Spinal cord (tissue), 10 donors: ENCODE data around the gene ACTL6A. TPM values are rescaled to one million over a fixed set of nuclear protein-coding genes. Genes with fewer than 3 reads are reported as not detected.

ENCODE experiments used
- DNase-seq, 6 donors: peaks; one replicate each; pipeline versions ENCODE4 v3.0.0 to v3.0.0-alpha.2; 2013 to 2015; ENCODE audit warnings: low spot score in 6 of 6, low read depth in 4 of 6
- H3K27ac ChIP-seq: one replicate; pipeline ENCODE4 v1.5.1; 2013; ENCODE audit warnings: low read depth, low read length, control low read depth
- H3K27me3 ChIP-seq: one replicate; pipeline ENCODE4 v1.6.1; 2013; ENCODE audit warnings: low read length; ENCODE audit not compliant: control insufficient read depth, insufficient read depth
- H3K36me3 ChIP-seq: one replicate; pipeline ENCODE4 v1.6.1; 2013; ENCODE audit warnings: low read length; ENCODE audit not compliant: control insufficient read depth, insufficient read depth
- H3K4me1 ChIP-seq: one replicate; pipeline ENCODE4 v1.6.1; 2013; ENCODE audit warnings: low read length; ENCODE audit not compliant: control insufficient read depth, insufficient read depth
- H3K4me3 ChIP-seq: one replicate; pipeline ENCODE4 v1.5.1; 2013; ENCODE audit warnings: low read depth, low read length, control low read depth
- H3K9me3 ChIP-seq: one replicate; pipeline ENCODE4 v1.6.1; 2013; ENCODE audit warnings: low read length; ENCODE audit not compliant: control insufficient read depth, insufficient read depth
- WGBS: methylation state at CpG from one replicate; pipeline ENCODE4 v1.1.5; 2013; ENCODE audit warnings: missing lambda C conversion rate; ENCODE audit not compliant: insufficient coverage; 5-methylcytosine and 5-hydroxymethylcytosine counted together
- polyA plus RNA-seq, 2 donors: library from polyadenylated mRNA; unstranded; fragments of 120-200 nt; gene quantifications; one replicate each; pipeline ENCODE4 v1.2.1, GENCODE V29; 2013; ENCODE audit not compliant: insufficient read length in 2 of 2
- total RNA-seq, 2 donors: library from RNA; depleted of rRNA in 1 of 2; stranded (reverse); fragments of 120-200 nt in 1 of 2; fragments of >200 nt in 1 of 2; gene quantifications; one replicate each; pipeline versions ENCODE4 v1.2.3 to v1.2.4, GENCODE V29; 2013 to 2014
- donor health status: healthy.

ACTL6A gene
- total and polyA plus RNA-seq, 4 donors = 29.8 to 46.2 (median 36.5) TPM

- Histone ChIP-seq H3K27ac (no peak overlapping the region), H3K4me3 (no peak overlapping the region)
- 100% methylated on average over 1 of the region's 3 CpGs for WGBS
These were observed 2.8 kb downstream of the ACTL6A start for GRCh38 chr3:179565496-179565895.

GRCh38 chr3:179580992-179581391 lies 18.3 kb downstream of the ACTL6A start:
- WGBS = 100% methylated on average over 1 of the region's 1 CpG
- Histone ChIP-seq H3K9me3 (no peaks in the 10 kb centered on the region), H3K27me3 (no peaks in the 10 kb centered on the region), H3K27ac (no peak overlapping the region), H3K36me3 (peaks cover 20% of the 10 kb centered on the region), H3K4me1 (no peaks in the 10 kb centered on the region), H3K4me3 (no peak overlapping the region)
- no peak for DNase-seq

More at GRCh38 chr3:179565496-179565895, 2.8 kb downstream of the ACTL6A start:
- Histone ChIP-seq H3K27me3 (no peaks in the 10 kb centered on the region), H3K36me3 (no peaks in the 10 kb centered on the region), H3K4me1 (peaks cover 7% of the 10 kb centered on the region), H3K9me3 (no peaks in the 10 kb centered on the region)
- no peak for DNase-seq

- no peak for DNase-seq
- Histone ChIP-seq H3K4me3 (no peak overlapping the region), H3K4me1 (no peaks in the 10 kb centered on the region), H3K27me3 (no peaks in the 10 kb centered on the region), H3K27ac (no peak overlapping the region), H3K9me3 (no peaks in the 10 kb centered on the region), H3K36me3 (peaks cover 26% of the 10 kb centered on the region)
These were observed 26.4 kb downstream of the ACTL6A start for GRCh38 chr3:179589143-179589542.

GRCh38 chr3:179590669-179591068 lies 27.9 kb downstream of the ACTL6A start:
- Histone ChIP-seq H3K36me3 (peaks cover 22% of the 10 kb centered on the region), H3K27me3 (no peaks in the 10 kb centered on the region), H3K27ac (no peak overlapping the region), H3K9me3 (no peaks in the 10 kb centered on the region), H3K4me1 (no peaks in the 10 kb centered on the region), H3K4me3 (no peak overlapping the region)
- whole genome bisulfite sequencing = no CpG with 5 or more reads among the region's 2 CpGs
- DNase-seq = no peak

- WGBS = no CpG with 5 or more reads among the region's 1 CpG
- H3K27me3 ChIP-seq = no peaks in the 10 kb centered on the region
- DNase-seq = no peak
- no peaks in the 10 kb centered on the region for H3K9me3 ChIP-seq
- no peak overlapping the region for H3K4me3 ChIP-seq
- H3K36me3 ChIP-seq = peaks cover 22% of the 10 kb centered on the region
- H3K27ac ChIP-seq = no peak overlapping the region
- no peaks in the 10 kb centered on the region for H3K4me1 ChIP-seq
These were observed 28.6 kb downstream of the ACTL6A start for GRCh38 chr3:179591313-179591712.

- 93% methylated on average over 2 of the region's 4 CpGs for WGBS
- Histone ChIP-seq H3K9me3 (no peaks in the 10 kb centered on the region), H3K27me3 (no peaks in the 10 kb centered on the region), H3K4me1 (peaks cover 5% of the 10 kb centered on the region), H3K4me3 (no peak overlapping the region), H3K27ac (no peak overlapping the region), H3K36me3 (peaks cover 35% of the 10 kb centered on the region)
- DNase-seq = no peak
These were observed 36.8 kb downstream of the ACTL6A start for GRCh38 chr3:179599531-179599930.

- WGBS = no CpG with 5 or more reads among the region's 4 CpGs
- Histone ChIP-seq H3K36me3 (peaks cover 26% of the 10 kb centered on the region), H3K27ac (no peak overlapping the region), H3K27me3 (no peaks in the 10 kb centered on the region), H3K4me3 (peak overlapping the region; percentile 100), H3K9me3 (no peaks in the 10 kb centered on the region), H3K4me1 (peaks cover 18% of the 10 kb centered on the region)
- DNase-seq = no peak
These were observed 40.6 kb downstream of the ACTL6A start for GRCh38 chr3:179603321-179603720.

- Histone ChIP-seq H3K4me1 (peaks cover 18% of the 10 kb centered on the region), H3K9me3 (no peaks in the 10 kb centered on the region), H3K27me3 (no peaks in the 10 kb centered on the region), H3K27ac (peak overlapping the region; percentile 97), H3K4me3 (peak overlapping the region; percentile 100), H3K36me3 (peaks cover 22% of the 10 kb centered on the region)
- DNase-seq = peak in 1 of 6 donors; percentile 1
- no CpG with 5 or more reads among the region's 3 CpGs for WGBS
These were observed 41.1 kb downstream of the ACTL6A start for GRCh38 chr3:179603831-179604230.

- peak; percentile 95 to 99 (median 98) for DNase-seq
- Histone ChIP-seq H3K27me3 (no peaks in the 10 kb centered on the region), H3K36me3 (peaks cover 25% of the 10 kb centered on the region), H3K4me3 (peak within 1 kb of the TSS; percentile 100), H3K9me3 (no peaks in the 10 kb centered on the region), H3K27ac (peak within 1 kb of the TSS; percentile 97), H3K4me1 (peaks cover 18% of the 10 kb centered on the region)
- WGBS = under 1% methylated on average over 37 of the region's 45 CpGs
These were observed 41.8 kb downstream of the ACTL6A start, which contains the start of the genes MRPL47 and NDUFB5 for GRCh38 chr3:179604321-179605078. TSS of gene MRPL47 (minus strand) at chr3:179604638. CDS start at chr3:179604624, 14 bp downstream. TSS of gene NDUFB5 (plus strand) at chr3:179604794. CDS start at chr3:179604816, 22 bp downstream.

GRCh38 chr3:179606534-179607085 lies 43.9 kb downstream of the ACTL6A start:
- peaks cover 13% of the 10 kb centered on the region for H3K36me3 ChIP-seq
- no peak for DNase-seq
- no peaks in the 10 kb centered on the region for H3K27me3 ChIP-seq
- no peak overlapping the region for H3K4me3 ChIP-seq
- H3K9me3 ChIP-seq = no peaks in the 10 kb centered on the region
- no peak overlapping the region for H3K27ac ChIP-seq
- WGBS = no CpG with 5 or more reads among the region's 4 CpGs
- peaks cover 18% of the 10 kb centered on the region for H3K4me1 ChIP-seq
